ENCODE measurements around the gene COX17. TPM values are rescaled to one million over a fixed set of nuclear protein-coding genes. Genes with fewer than 3 reads are reported as not detected.

COX17 gene
- polyA plus RNA-seq, 1 of the 3 experiments (the other 2 are of a cell fraction): 21.5 TPM

DNA sequence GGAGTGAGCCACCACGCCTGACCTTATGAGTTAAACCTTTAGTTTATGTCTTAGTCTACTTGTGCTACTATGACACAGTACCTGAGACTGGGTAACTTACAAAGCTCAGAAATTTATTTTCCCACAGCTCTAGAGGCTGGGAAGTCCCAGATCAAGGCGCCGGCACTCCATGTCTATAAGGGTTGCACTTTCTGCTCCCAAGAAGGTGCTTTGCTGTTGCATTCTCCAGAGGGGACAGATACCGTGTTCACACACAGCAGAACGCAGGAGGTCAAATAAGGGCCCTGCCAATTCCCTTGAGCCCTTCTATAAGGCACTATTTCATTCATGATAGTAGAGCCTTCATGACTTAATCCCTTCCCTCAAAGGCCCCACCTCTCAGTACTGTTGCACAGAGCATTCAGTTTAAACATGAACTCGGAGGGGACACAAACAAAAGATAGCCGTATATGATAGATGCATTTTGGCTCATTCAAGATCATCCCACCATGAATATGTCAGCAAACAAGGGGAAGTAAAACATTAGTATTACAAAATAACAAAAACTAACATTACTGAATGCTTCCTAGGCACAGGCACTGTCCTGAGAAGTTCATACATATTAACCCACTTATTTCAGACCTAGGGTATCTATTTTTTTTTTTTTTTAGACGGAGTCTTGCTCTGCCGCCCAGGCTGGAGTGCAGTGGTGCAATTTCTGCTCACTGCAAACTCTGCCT lies 53.0 kb downstream of the COX17 start (continued):
- TF ChIP-seq TEAD4 (IDR thresholded peaks at IDR 0.05; ENCODE audit: borderline replicate concordance, insufficient read depth) (no peak), NRF1 (IDR thresholded peaks at IDR 0.05; ENCODE audit: low read depth, low read length) (no peak)

DNA sequence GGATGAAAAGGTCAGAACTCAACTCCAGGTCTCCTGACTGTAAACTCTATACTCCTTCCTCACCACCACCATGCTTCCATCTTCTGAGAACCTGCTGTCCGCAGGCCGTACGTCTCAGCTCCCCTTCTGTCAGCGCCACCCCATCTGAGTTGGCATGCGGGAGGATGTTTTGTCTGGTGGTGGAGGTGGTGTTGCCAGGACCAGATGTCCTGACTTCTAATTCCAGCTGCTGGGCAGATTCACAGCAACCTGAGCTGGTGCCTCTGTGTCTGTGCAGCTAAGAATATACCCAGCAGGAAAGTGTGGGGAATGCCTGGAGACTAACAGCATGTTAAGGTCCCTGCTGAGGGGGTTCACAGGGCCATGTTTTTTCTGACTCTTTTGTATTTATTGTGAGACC lies 56.3 kb downstream of the COX17 start:
- H3K27ac ChIP-seq (ENCODE audit: low read depth in 2 of 2, low read length in 1 of 2): no peak overlapping the region
- 93% methylated on average over 5 of the region's 5 CpGs for WGBS (ENCODE audit: low lambda C conversion rate)
- no peaks in the 10 kb centered on the region for H3K79me2 ChIP-seq (ENCODE audit: insufficient read depth)
- H3K27me3 ChIP-seq (ENCODE audit: insufficient read depth): no peaks in the 10 kb centered on the region
- H3K4me2 ChIP-seq: no peak overlapping the region
- H3F3A ChIP-seq (replicated peaks; ENCODE audit: insufficient read depth): no peaks in the 10 kb centered on the region
- H4K20me1 ChIP-seq (ENCODE audit: insufficient read depth): no peaks in the 10 kb centered on the region
- H3K4me3 ChIP-seq (ENCODE audit: low read depth in 2 of 2, low read length in 1 of 2): no peak overlapping the region
- POLR2A ChIA-PET: no interaction called here
- H3K9me3 ChIP-seq: no peaks in the 10 kb centered on the region
- H3K9me2 ChIP-seq: no peaks in the 10 kb centered on the region
- TF ChIP-seq FOXJ3 (CRISPR knock-in tag; IDR thresholded peaks at IDR 0.05): no peak
- TF ChIP-seq YY1 (IDR thresholded peaks at IDR 0.05; ENCODE audit: low read depth): no peak
- TF ChIP-seq FOXM1 (IDR thresholded peaks at IDR 0.05; ENCODE audit: low read depth): no peak
- TF ChIP-seq RAD21 (IDR thresholded peaks at IDR 0.05; ENCODE audit: low read length): no peak
- TF ChIP-seq RFX5 (IDR thresholded peaks at IDR 0.05; ENCODE audit: low read length): no peak
- TF ChIP-seq, protein P1, sequence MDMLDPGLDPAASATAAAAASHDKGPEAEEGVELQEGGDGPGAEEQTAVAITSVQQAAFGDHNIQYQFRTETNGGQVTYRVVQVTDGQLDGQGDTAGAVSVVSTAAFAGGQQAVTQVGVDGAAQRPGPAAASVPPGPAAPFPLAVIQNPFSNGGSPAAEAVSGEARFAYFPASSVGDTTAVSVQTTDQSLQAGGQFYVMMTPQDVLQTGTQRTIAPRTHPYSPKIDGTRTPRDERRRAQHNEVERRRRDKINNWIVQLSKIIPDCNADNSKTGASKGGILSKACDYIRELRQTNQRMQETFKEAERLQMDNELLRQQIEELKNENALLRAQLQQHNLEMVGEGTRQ (IDR thresholded peaks at IDR 0.05; ENCODE audit: borderline replicate concordance, low read depth, low read length): no peak
- TF ChIP-seq MXI1 (IDR thresholded peaks at IDR 0.05; ENCODE audit: low read depth, low read length): no peak
- no peak for TF ChIP-seq GATA2 (CRISPR knock-in tag; IDR thresholded peaks at IDR 0.05)
- no peak for TF ChIP-seq NRF1 (IDR thresholded peaks at IDR 0.05; ENCODE audit: low read depth, low read length)
- TF ChIP-seq NFIC (IDR thresholded peaks at IDR 0.05; ENCODE audit: borderline replicate concordance): no peak
- TF ChIP-seq, protein P2, sequence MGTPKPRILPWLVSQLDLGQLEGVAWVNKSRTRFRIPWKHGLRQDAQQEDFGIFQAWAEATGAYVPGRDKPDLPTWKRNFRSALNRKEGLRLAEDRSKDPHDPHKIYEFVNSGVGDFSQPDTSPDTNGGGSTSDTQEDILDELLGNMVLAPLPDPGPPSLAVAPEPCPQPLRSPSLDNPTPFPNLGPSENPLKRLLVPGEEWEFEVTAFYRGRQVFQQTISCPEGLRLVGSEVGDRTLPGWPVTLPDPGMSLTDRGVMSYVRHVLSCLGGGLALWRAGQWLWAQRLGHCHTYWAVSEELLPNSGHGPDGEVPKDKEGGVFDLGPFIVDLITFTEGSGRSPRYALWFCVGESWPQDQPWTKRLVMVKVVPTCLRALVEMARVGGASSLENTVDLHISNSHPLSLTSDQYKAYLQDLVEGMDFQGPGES (IDR thresholded peaks at IDR 0.05; ENCODE audit: low read depth, low read length): no peak
- no peak for TF ChIP-seq RCOR1 (IDR thresholded peaks at IDR 0.05; ENCODE audit: low read length)
- TF ChIP-seq SMC3 (IDR thresholded peaks at IDR 0.05; ENCODE audit: low read depth, low read length): no peak
- TF ChIP-seq, protein P3, sequence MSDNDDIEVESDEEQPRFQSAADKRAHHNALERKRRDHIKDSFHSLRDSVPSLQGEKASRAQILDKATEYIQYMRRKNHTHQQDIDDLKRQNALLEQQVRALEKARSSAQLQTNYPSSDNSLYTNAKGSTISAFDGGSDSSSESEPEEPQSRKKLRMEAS (IDR thresholded peaks at IDR 0.05; ENCODE audit: low read depth): no peak
- TF ChIP-seq, protein P4, sequence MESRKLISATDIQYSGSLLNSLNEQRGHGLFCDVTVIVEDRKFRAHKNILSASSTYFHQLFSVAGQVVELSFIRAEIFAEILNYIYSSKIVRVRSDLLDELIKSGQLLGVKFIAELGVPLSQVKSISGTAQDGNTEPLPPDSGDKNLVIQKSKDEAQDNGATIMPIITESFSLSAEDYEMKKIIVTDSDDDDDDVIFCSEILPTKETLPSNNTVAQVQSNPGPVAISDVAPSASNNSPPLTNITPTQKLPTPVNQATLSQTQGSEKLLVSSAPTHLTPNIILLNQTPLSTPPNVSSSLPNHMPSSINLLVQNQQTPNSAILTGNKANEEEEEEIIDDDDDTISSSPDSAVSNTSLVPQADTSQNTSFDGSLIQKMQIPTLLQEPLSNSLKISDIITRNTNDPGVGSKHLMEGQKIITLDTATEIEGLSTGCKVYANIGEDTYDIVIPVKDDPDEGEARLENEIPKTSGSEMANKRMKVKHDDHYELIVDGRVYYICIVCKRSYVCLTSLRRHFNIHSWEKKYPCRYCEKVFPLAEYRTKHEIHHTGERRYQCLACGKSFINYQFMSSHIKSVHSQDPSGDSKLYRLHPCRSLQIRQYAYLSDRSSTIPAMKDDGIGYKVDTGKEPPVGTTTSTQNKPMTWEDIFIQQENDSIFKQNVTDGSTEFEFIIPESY (IDR thresholded peaks at IDR 0.05; ENCODE audit: borderline replicate concordance, low read depth): no peak
- TF ChIP-seq TAF1 (IDR thresholded peaks at IDR 0.05; ENCODE audit: borderline replicate concordance, low read depth, low read length): no peak
- H3K9ac ChIP-seq: no peak overlapping the region
- peaks cover 3% of the 10 kb centered on the region in 2 experiments; a peak in 1 of 4 replicates for H3K4me1 ChIP-seq (ENCODE audit: control insufficient read depth in 1 of 2, insufficient read depth in 2 of 2, low read depth in 1 of 2, low read length in 1 of 2)
- H2AFZ ChIP-seq (ENCODE audit: low read depth): no peak overlapping the region
- CTCF ChIA-PET: no interaction called here
- no peak for DNase-seq
- no peaks in the 10 kb centered on the region for H3K36me3 ChIP-seq (replicated peaks in 1 of 2; ENCODE audit: control insufficient read depth in 1 of 2, insufficient read depth in 2 of 2, low read length in 1 of 2)

Other genes starting within 250 kb of the COX17 start
- 13.2 and 19.0 TPM in 2 replicates for gene TMEM39A, start 213.8 kb downstream of the COX17 start, polyA plus RNA-seq (2012; rRNA removed)
- gene POGLUT1, start 208.4 kb downstream of the COX17 start, polyA plus RNA-seq (2012; rRNA removed): 12.1 and 21.0 TPM in 2 replicates
- gene TIMMDC1, start 178.9 kb downstream of the COX17 start, polyA plus RNA-seq (2012; rRNA removed): 128 and 153 TPM in 2 replicates
- gene CD80, start 117.8 kb downstream of the COX17 start, polyA plus RNA-seq (2012; rRNA removed): not detected in 2 replicates
- 0.08 TPM in 1 of 2 replicates, not detected in the other for gene ADPRH, start 97.9 kb downstream of the COX17 start, polyA plus RNA-seq (2012; rRNA removed)
- 0.08 TPM in 1 of 2 replicates, not detected in the other for gene PLA1A, start 79.5 kb downstream of the COX17 start, polyA plus RNA-seq (2012; rRNA removed)
- 19.9 and 38.8 TPM in 2 replicates for gene POPDC2, start 16.8 kb downstream of the COX17 start, polyA plus RNA-seq (2012; rRNA removed)
- gene CFAP91, start 25.6 kb upstream of the COX17 start, polyA plus RNA-seq (2012; rRNA removed): 3.7 and 6.3 TPM in 2 replicates
- gene NR1I2, start 104.7 kb upstream of the COX17 start, polyA plus RNA-seq (2012; rRNA removed): 0.03 TPM in 1 of 2 replicates, not detected in the other